ENCODE data around the gene TNFRSF1A.

TNFRSF1A gene

GRCh38 chr12:6341417-6342139, at the start of gene TNFRSF1A:
Gene TNFRSF1A, minus strand, starts transcription at chr12:6342076. Its CDS starts 262 bp downstream, at chr12:6341814.
- peak; percentile 75 for DNase-seq (ENCODE audit: low read depth)

- no peak for DNase-seq (ENCODE audit: low read depth)
These were observed 49.1 kb upstream of the TNFRSF1A start for GRCh38 chr12:6391013-6391412.

- DNase-seq (ENCODE audit: low read depth): no peak
These were observed 48.4 kb upstream of the TNFRSF1A start for GRCh38 chr12:6390084-6390799.

- no peak for DNase-seq (ENCODE audit: low read depth)
These were observed 45.7 kb upstream of the TNFRSF1A start for GRCh38 chr12:6387541-6387940.

- no peak for DNase-seq (ENCODE audit: low read depth)
These were observed 44.6 kb upstream of the TNFRSF1A start for GRCh38 chr12:6386491-6386890.

GRCh38 chr12:6386038-6386437, 44.2 kb upstream of the TNFRSF1A start:
- DNase-seq (ENCODE audit: low read depth): no peak

- no peak for DNase-seq (ENCODE audit: low read depth)
These were observed 42.9 kb upstream of the TNFRSF1A start for GRCh38 chr12:6384499-6385436.

GRCh38 chr12:6383572-6384498, 42.0 kb upstream of the TNFRSF1A start, which contains the start of gene LTBR:
Gene LTBR, plus strand, starts transcription at chr12:6384162. Its CDS starts 197 bp downstream, at chr12:6384359.
- DNase-seq (ENCODE audit: low read depth): peak; percentile 78

GRCh38 chr12:6382982-6383381, 41.1 kb upstream of the TNFRSF1A start:
- DNase-seq (ENCODE audit: low read depth): no peak

GRCh38 chr12:6382371-6382770, 40.5 kb upstream of the TNFRSF1A start:
- no peak for DNase-seq (ENCODE audit: low read depth)

GRCh38 chr12:6380141-6381121, 38.6 kb upstream of the TNFRSF1A start:
- DNase-seq (ENCODE audit: low read depth): no peak

GRCh38 chr12:6378709-6379472, 37.0 kb upstream of the TNFRSF1A start:
- DNase-seq (ENCODE audit: low read depth): no peak

GRCh38 chr12:6377667-6377994, 35.8 kb upstream of the TNFRSF1A start:
- DNase-seq (ENCODE audit: low read depth): no peak

GRCh38 chr12:6376870-6377666, 35.2 kb upstream of the TNFRSF1A start:
- DNase-seq (ENCODE audit: low read depth): no peak

GRCh38 chr12:6376079-6376869, 34.4 kb upstream of the TNFRSF1A start:
- peak; percentile 59 for DNase-seq (ENCODE audit: low read depth)

GRCh38 chr12:6375269-6376078, 33.6 kb upstream of the TNFRSF1A start, which contains the start of gene SCNN1A:
Gene SCNN1A, minus strand, starts transcription at chr12:6375563. Its CDS starts 780 bp downstream, at chr12:6374783.
- no peak for DNase-seq (ENCODE audit: low read depth)

- no peak for DNase-seq (ENCODE audit: low read depth)
These were observed 32.9 kb upstream of the TNFRSF1A start for GRCh38 chr12:6374786-6375160.
